MM.1S (cell line): ENCODE results near the gene APOL4.
"Not testable (repeated sequence)": the region's sequence is repeated elsewhere in the genome, so short reads cannot be mapped to it uniquely, and the experiment has no call there.

ENCODE experiments used
- DNase-seq: peaks from one replicate; pipeline ENCODE4 v3.0.0-alpha.2; 2015
- H2AFZ ChIP-seq: fragments of 300-600 bp; sonication (generic); 2 replicates; pipeline ENCODE4 v1.6.0; 2016; ENCODE audit warnings: antibody characterized with exemption, low read length
- H3F3A ChIP-seq: fragments of 300-600 bp; sonication (generic); 2 replicates; pipeline ENCODE4 v1.6.1; 2016; ENCODE audit warnings: mild to moderate bottlenecking, antibody characterized with exemption, low read length, moderate library complexity, mixed read lengths; ENCODE audit not compliant: insufficient read depth
- H3K27ac ChIP-seq: fragments of 300-600 bp; sonication (generic); 2 replicates; pipeline ENCODE4 v1.5.1; 2016; ENCODE audit warnings: mild to moderate bottlenecking, low read length
- H3K27me3 ChIP-seq: fragments of 300-600 bp; sonication (generic); replicated peaks from 2 replicates; pipeline ENCODE4 v1.6.0; 2016; ENCODE audit warnings: low read length; ENCODE audit not compliant: insufficient read depth
- H3K36me3 ChIP-seq: fragments of 300-600 bp; sonication (generic); replicated peaks from 2 replicates; pipeline ENCODE4 v1.6.1; 2016; ENCODE audit warnings: mild to moderate bottlenecking, low read length, mixed read lengths; ENCODE audit not compliant: insufficient read depth
- H3K4me1 ChIP-seq: fragments of 300-600 bp; sonication (generic); 2 replicates; pipeline ENCODE4 v1.6.1; 2016; ENCODE audit warnings: low read length, mixed read lengths
- H3K4me2 ChIP-seq: fragments of 300-600 bp; sonication (generic); 2 replicates; pipeline ENCODE4 v1.6.0; 2016; ENCODE audit warnings: low read depth, low read length
- H3K4me3 ChIP-seq: fragments of 300-600 bp; sonication (generic); 2 replicates; pipeline ENCODE4 v1.5.1; 2016; ENCODE audit warnings: low read length, mixed read lengths
- H3K79me2 ChIP-seq: fragments of 300-600 bp; sonication (generic); 2 replicates; pipeline ENCODE4 v1.6.1; 2016; ENCODE audit warnings: mixed run types, low read length, mixed read lengths
- H3K9ac ChIP-seq: fragments of 300-600 bp; sonication (generic); 2 replicates; pipeline ENCODE4 v1.6.1; 2016; ENCODE audit warnings: low read length, mixed read lengths
- H3K9me2 ChIP-seq: fragments of 300-600 bp; sonication (generic); replicated peaks from 2 replicates; pipeline ENCODE4 v1.6.1; 2016; ENCODE audit warnings: mild to moderate bottlenecking, low read length, mixed read lengths; ENCODE audit not compliant: insufficient read depth
- H3K9me3 ChIP-seq: fragments of 300-600 bp; sonication (generic); replicated peaks from 2 replicates; pipeline ENCODE4 v1.6.1; 2016; ENCODE audit warnings: mild to moderate bottlenecking, low read length, mixed read lengths; ENCODE audit not compliant: insufficient read depth
- H4K20me1 ChIP-seq: fragments of 300-600 bp; sonication (generic); 2 replicates; pipeline ENCODE4 v1.6.1; 2016; ENCODE audit warnings: mild to moderate bottlenecking, low read length, moderate library complexity, mixed read lengths; ENCODE audit not compliant: insufficient read depth
- EZH2 ChIP-seq: fragments of 300-600 bp; sonication (generic); optimal IDR thresholded peaks from 2 replicates; pipeline ENCODE3; 2017; ENCODE audit warnings: low read depth, mild to moderate bottlenecking, antibody characterized with exemption, low read length, mixed read lengths
- EZH2phosphoT487 ChIP-seq: fragments of 300-600 bp; sonication (generic); IDR thresholded peaks from 2 replicates; pipeline ENCODE4 v1.6.1; 2018; ENCODE audit warnings: antibody characterized with exemption, low read length
- TF ChIP-seq, protein P1 (sequence below): fragments of 300-600 bp; sonication (generic); IDR thresholded peaks from 2 replicates; pipeline ENCODE4 v1.5.1; 2016; ENCODE audit warnings: antibody characterized with exemption, low read length, mixed read lengths

The APOL4 gene

DNA sequence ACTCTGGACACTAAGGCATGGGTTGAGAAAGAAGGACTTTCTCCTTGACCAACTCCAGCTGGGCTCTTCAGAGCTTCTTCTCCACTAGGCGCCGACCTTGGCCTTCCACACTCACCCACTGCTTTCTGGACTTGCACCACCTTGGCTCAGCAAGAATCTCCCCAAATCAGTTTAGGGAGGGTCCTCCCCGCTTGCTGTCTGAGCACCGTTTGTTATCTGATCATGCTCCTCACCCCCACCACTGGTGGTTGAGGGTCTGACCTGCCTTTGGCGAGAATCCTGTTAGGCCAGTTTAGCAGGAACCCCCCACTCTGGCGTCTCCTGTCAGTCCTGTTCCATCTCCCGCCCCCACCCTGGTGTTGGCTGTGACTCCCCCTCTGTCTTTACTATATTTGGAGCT is 27.3 kb upstream of the APOL4 start:
- Histone ChIP-seq H3F3A (peaks cover 7% of the 10 kb centered on the region; the same call in 1 of the 2 replicates), H3K4me1 (no peaks in the 10 kb centered on the region), H3K9me2 (no peaks in the 10 kb centered on the region), H2AFZ (no peak overlapping the region), H3K27me3 (no peaks in the 10 kb centered on the region), H3K79me2 (peaks cover 11% of the 10 kb centered on the region; the same call in 1 of the 2 replicates), H3K9ac (no peak overlapping the region), H3K4me2 (no peak overlapping the region), H3K4me3 (no peak overlapping the region), H3K36me3 (no peaks in the 10 kb centered on the region), H3K9me3 (no peaks in the 10 kb centered on the region), H3K27ac (no peak overlapping the region), H4K20me1 (no peaks in the 10 kb centered on the region)
- DNase-seq, result no peak
- TF ChIP-seq, protein P1, sequence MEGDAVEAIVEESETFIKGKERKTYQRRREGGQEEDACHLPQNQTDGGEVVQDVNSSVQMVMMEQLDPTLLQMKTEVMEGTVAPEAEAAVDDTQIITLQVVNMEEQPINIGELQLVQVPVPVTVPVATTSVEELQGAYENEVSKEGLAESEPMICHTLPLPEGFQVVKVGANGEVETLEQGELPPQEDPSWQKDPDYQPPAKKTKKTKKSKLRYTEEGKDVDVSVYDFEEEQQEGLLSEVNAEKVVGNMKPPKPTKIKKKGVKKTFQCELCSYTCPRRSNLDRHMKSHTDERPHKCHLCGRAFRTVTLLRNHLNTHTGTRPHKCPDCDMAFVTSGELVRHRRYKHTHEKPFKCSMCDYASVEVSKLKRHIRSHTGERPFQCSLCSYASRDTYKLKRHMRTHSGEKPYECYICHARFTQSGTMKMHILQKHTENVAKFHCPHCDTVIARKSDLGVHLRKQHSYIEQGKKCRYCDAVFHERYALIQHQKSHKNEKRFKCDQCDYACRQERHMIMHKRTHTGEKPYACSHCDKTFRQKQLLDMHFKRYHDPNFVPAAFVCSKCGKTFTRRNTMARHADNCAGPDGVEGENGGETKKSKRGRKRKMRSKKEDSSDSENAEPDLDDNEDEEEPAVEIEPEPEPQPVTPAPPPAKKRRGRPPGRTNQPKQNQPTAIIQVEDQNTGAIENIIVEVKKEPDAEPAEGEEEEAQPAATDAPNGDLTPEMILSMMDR, result no peak
- no peak for TF ChIP-seq EZH2phosphoT487
- TF ChIP-seq EZH2, result no peak

DNA sequence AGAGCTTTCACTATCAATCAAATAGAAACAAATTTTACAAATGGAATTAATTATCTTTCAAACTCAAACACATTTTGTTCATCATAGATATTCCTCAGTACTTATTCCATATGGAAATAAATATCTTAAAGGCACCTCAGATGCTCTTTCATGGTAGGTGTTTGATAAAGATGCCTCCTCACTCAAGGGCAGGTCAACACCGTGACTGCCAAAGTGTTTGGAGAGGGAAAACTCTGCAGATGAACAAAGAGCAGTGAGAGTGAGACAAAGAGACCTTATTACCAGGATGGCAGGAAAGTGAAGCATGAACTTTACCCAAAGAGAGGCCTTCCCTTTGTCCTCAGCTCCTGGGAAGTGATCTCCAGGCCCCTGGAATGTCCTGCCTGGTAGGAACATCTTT is 26.8 kb upstream of the APOL4 start:
- not testable (repeated sequence) for H2AFZ ChIP-seq, H3K4me1 ChIP-seq, H4K20me1 ChIP-seq, H3K4me2 ChIP-seq, H3K9me2 ChIP-seq, H3K27me3 ChIP-seq, H3K9me3 ChIP-seq, H3K36me3 ChIP-seq, DNase-seq, H3K9ac ChIP-seq, H3K27ac ChIP-seq, H3K4me3 ChIP-seq, H3K79me2 ChIP-seq
- peaks cover 10% of the 10 kb centered on the region; the same call in 1 of the 2 replicates for H3F3A ChIP-seq

DNA sequence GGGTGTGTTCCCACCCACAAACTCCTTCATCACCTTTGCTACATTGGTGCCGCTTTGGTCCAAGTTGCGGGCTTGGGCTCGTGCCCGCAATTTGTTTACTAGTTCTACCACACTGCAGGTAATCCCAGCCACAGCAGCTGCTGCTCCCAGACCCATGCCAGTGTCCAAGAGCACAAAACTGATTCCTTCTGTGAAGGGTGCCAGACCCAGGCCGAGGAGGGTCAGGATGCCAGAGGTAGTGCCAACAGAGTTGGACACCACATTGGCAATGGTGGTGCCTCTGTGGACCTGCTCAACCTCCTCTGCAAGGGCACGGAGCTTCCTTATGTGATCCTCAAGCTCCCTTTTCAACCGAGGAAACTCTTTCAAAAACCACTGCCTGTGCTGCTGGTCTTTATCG is 26.2 kb upstream of the APOL4 start:
- TF ChIP-seq EZH2phosphoT487, result no peak
- peaks cover 10% of the 10 kb centered on the region; the same call in 1 of the 2 replicates for H3F3A ChIP-seq
- H2AFZ ChIP-seq, result no peak overlapping the region
- H3K36me3 ChIP-seq, result no peaks in the 10 kb centered on the region
- no peak for DNase-seq
- H3K27ac ChIP-seq, result no peak overlapping the region
- H3K9me2 ChIP-seq, result no peaks in the 10 kb centered on the region
- no peaks in the 10 kb centered on the region for H3K4me1 ChIP-seq
- H3K27me3 ChIP-seq, result no peaks in the 10 kb centered on the region
- H3K9me3 ChIP-seq, result no peaks in the 10 kb centered on the region
- no peaks in the 10 kb centered on the region for H3K79me2 ChIP-seq
- H3K4me2 ChIP-seq, result no peak overlapping the region
- no peak overlapping the region for H3K9ac ChIP-seq
- H4K20me1 ChIP-seq, result no peaks in the 10 kb centered on the region
- H3K4me3 ChIP-seq, result no peak overlapping the region

DNA sequence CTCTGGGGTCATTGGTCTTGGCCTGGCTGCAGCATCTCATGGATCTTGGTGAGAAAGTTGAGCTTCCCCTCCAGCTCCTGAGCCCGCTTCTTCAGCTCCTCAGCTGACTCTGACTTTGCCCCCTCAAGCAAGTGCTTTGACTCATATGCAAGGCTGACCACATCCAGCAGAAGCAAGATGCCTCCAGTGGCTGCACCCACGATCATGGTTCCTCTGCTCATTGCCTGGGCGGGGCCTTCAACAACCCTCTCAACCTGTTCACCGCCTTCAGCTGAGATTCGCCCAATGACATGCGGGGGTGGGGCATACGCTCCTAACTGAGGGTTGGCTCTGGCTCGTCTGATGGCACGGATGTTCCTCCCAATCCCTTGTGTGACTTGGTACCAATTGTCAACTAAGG is 25.8 kb upstream of the APOL4 start:
- H3K27me3 ChIP-seq, result no peaks in the 10 kb centered on the region
- H3F3A ChIP-seq, result peaks cover 10% of the 10 kb centered on the region; the same call in 1 of the 2 replicates
- no peaks in the 10 kb centered on the region for H4K20me1 ChIP-seq
- H3K4me2 ChIP-seq, result no peak overlapping the region
- no peaks in the 10 kb centered on the region for H3K9me3 ChIP-seq
- no peaks in the 10 kb centered on the region for H3K36me3 ChIP-seq
- no peak overlapping the region for H3K4me3 ChIP-seq
- no peak overlapping the region for H3K27ac ChIP-seq
- H2AFZ ChIP-seq, result no peak overlapping the region
- DNase-seq, result no peak
- no peaks in the 10 kb centered on the region for H3K79me2 ChIP-seq
- H3K9ac ChIP-seq, result no peak overlapping the region
- no peaks in the 10 kb centered on the region for H3K4me1 ChIP-seq
- TF ChIP-seq, protein P1, result no peak
- TF ChIP-seq EZH2phosphoT487 (no peak), EZH2 (no peak)
- H3K9me2 ChIP-seq, result no peaks in the 10 kb centered on the region
